NCI-H748 treated with DMSO at 0.1 percent for 48 hours (cell line): ENCODE measurements around the gene PAK5.
A peak's percentile ranks its signal among the peaks of the same experiment; 100 is the strongest.

Source experiments
- DNase-seq: peaks from one replicate; lab custom pipeline; 2025; lab: John Stamatoyannopoulos, UW

Gene PAK5

GRCh38 chr20:9575836-9576235 lies 263.0 kb downstream of the PAK5 start:
- DNase-seq: no peak

DNA sequence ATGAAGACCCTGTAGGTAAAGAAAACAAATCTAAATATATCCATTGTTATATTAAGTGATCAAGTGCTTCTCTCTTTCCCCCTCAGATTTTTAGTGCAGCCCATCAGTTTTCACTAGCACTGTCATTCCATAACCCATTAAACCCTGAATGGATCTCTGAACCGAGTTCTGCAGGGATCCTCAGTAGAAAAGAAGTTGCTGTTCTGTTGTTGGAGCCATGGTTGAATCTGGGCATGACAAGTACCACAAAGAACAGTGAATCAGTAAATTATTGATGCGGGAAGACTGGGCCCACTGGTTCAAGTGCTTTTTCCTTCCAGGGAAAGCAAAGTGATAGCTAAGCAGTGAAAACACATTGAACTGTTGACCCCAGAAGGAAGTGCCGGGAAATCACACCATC lies 264.1 kb downstream of the PAK5 start:
- no peak for DNase-seq

DNA sequence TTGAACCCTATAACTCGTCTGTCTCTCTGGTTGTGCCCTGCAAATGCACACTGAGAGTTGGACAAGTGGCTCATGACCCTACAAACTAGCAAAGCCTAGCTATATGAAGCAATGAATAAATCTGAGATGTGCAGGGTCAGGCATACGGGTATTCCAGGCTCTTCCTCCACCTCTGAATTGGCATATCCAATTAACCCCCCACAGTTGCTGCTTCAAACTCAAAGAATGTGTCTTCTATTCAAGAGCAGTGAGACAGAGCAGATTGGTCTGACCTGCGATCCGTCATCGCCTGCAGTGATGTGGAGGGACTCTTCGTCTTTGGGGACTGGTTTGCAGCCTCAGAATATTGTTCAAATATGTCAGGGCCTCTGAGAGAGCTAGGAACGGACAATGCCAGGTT lies 264.7 kb downstream of the PAK5 start:
- no peak for DNase-seq

GRCh38 chr20:9573335-9574151 lies 265.3 kb downstream of the PAK5 start:
- no peak for DNase-seq

DNA sequence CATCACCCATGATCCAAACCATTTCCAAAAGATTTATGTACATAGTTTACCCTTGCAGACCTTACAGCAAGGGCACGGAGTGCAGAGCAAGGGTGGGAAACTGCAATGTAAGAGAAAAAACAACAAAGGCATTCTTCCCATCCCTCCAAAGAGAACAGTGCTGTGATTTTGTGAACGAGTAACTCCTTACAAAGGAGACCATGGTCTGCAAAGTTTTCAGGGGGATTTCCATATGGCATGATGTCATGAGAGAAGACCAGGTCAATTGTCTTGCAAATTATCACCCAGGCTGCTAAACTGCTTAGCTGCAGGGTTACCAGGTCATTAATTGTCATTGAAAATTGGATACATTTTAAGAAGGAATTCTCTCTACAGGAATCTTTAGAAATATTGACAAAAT lies 266.2 kb downstream of the PAK5 start:
- DNase-seq: no peak

DNA sequence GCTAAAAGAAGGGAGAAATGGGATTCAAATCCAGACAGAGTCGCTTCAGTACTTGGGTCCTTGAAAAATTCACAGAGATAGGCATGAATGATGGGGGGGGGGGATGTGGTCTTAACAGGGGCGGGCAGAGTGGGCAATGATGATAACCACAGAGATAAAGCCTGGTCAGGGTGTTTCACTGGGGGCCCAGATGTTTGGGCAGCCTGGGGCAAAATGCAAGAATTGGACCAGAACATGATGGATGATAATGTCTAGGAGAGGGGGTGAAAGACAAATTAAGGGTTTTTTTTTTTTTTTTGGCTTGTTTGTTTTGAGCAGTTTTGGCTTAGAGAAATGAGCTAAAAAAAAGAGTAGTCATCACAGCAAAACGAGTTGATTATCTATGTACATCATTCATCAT lies 267.1 kb downstream of the PAK5 start:
- no peak for DNase-seq

DNA sequence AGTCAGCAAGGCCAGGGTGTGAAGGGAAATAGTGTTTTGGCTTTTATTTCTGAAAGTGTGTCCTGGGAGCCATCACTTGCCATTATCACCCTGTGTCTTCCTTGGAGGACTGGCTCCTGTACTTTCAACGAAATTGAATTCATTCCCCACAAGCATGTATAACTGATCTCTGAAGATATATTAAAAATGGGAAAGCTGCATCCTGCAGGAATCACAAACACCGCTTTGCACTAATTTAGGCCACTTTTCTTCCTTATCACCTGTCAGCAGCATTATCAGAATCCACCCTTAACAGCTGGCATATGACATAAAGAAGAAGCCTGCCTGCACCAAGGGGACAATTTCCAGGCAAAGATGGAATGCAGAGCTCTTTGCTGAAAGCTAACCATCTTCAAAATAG lies 268.3 kb downstream of the PAK5 start:
- DNase-seq: no peak

DNA sequence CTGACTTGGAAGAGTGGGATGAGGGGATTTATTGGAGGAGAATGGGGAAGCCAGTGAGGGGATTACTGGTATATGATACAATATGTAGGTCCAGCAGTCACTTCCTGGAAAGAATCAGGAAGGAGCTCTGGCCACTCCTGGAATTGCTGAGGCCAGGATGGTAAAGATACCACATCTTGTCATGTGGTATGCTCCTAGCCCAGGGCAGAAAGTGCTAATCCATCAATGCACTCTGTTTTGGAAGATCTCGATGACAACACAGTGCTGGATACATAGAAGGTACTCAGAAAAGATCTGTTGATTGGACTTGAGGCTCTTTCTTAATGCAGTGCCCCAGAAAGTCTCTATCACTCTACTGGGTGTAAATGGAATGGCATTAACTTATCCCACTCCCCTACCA lies 271.9 kb downstream of the PAK5 start:
- DNase-seq: no peak

GRCh38 chr20:9565910-9566550 lies 272.8 kb downstream of the PAK5 start:
- DNase-seq: no peak

- no peak for DNase-seq
Measured at GRCh38 chr20:9557411-9557810, 281.5 kb downstream of the PAK5 start.

GRCh38 chr20:9555781-9556180 lies 283.1 kb downstream of the PAK5 start:
- no peak for DNase-seq

- no peak for DNase-seq
Measured at GRCh38 chr20:9551808-9552550, 286.9 kb downstream of the PAK5 start.

DNA sequence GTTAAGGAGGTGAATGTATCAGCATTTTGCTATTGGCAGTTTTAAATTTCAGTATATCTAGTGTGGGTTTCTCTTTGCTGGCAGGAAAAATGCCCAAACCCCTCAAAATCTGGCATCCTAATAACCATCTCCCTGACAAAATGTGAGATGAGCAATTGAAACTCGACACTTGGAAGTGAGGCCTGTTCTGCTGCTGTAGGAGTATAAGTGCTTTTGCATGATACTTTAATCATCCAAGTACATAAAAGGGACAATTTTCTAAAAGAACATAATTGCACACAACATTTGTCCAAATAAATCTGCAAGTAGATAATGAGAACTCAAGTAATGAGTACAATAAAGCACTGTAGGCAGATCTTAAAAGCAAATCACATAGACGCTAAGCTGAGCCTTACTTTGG lies 288.0 kb downstream of the PAK5 start:
- DNase-seq: peak; percentile 72

- no peak for DNase-seq
Measured at GRCh38 chr20:9550283-9550682, 288.6 kb downstream of the PAK5 start.

GRCh38 chr20:9543214-9543613 lies 295.7 kb downstream of the PAK5 start:
- no peak for DNase-seq

- DNase-seq: no peak
Measured at GRCh38 chr20:9535449-9535848, 303.4 kb downstream of the PAK5 start.

DNA sequence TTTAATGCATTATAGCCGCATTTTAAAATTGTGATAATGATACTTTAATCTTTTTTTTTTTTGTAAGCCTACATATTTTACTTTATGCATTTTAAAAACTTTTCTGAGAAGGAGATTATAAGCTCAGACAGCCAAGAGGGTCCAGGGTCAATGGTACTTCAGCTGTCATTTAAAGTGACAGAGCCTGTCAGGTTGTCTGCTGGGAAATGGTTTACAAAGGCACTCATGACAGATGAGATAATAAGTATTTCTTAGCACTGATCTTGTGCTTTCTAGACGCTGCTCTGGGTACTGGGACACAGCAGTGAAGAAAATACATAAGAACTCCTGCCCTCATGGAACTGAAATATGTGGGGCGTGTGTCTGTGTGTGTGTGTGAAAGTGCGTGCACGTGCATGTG lies 304.9 kb downstream of the PAK5 start:
- no peak for DNase-seq

DNA sequence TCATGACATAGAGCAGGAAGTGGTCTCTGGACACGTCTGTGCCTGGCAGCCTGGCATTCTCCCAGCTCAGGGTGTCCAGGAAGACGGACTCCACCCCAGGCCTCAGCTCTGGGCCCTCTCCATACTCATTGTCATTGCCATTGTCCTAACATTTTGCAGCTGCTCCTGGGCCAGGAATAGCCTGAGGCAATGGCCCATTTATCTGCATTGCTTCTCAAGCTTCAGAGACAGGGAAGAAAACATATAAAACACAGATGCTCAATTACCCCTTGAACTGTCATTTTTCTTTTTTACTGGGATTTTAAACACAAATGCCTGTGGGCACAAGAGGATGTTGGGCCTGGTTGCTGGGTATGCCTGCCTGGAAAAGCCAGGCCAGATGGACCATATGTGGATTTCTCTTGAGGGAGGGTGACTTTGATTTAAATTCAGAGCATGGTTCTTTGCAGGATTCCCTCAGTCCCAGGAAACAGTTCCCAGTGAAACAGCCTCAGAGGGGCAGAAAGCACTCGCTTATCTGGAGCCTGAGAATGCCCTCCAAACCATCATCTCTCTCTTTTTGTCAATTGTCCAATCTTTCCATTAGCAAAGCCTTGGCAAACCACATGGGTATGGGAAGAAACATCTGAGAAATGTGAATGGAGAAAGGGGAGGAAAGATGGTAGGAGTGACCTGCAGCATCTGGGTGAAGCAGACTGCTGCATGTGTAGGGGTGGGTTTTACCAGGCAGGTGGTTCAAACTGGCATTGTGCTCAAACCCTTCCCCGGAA lies 306.6 kb downstream of the PAK5 start:
- peak; percentile 83 for DNase-seq

DNA sequence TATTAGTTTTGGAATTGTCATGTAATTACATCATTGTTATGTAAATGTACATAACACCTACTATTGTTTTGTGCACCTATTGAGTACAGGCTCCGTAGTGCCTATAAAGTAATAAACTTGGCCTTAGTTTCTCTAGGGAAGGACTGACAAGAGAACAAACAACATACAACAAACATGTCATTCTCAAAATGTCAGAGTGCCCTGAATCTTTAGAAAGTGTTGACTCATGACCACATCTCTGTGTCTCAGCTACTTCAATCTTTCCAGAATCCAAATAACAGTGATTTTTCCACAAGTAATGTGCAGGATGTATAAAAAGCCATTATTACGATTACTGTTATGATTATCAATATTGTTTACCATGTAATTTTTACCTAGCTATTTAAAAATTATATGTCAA lies 307.3 kb downstream of the PAK5 start:
- DNase-seq: no peak

GRCh38 chr20:9523636-9524035 lies 315.2 kb downstream of the PAK5 start:
- no peak for DNase-seq

DNA sequence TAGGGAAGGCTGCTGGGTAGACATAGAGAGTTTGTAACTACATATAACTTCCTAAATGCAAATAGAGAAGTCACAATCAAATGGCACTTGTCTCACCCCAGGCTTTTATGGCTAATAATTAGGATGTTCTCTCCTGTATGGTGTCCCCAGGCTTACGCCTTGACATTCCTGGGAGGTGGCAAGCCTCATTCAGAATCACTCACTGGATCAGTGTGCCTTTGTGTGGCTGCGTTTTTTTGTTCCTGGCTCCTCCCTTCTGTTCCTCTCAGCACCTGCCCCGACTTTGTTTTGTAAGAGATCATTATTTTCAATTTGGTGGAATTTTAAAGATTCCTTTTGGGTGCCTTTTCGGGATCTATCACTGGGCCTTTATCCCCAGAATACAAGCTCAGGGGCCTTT lies 318.8 kb downstream of the PAK5 start:
- DNase-seq: peak; percentile 85

DNA sequence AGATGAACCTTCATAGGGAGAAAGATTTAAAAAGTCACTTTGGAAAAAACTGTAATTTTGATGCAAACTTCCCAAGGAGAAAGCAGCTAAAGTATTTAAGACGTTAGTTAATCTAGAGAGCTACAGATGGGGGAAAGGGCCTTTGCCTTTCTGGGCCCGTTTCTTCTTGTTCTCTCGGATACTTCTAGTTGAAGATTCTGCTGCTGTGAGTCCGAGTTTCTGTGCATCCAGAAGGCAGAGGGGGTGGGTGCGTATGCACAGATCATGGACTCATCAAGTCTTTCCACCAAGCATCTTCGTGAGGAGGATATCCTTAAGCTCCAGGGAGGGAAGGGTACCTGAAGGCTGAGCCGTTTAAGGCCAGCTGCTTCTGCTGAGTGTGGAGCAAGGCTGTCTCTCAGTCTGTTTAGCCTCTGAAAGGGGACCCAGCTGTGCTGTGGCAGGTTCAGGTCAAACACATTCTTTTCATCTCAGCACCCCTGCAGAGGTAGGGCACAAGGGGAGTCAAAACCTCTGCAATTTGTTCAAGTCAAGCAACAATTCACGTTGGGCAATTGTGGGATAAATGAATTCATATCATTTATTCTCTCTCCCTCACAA lies 320.2 kb downstream of the PAK5 start:
- peak; percentile 45 for DNase-seq
